PC-3 (cell line): ENCODE measurements around the gene MCHR1. TPM values are rescaled to one million over a fixed set of nuclear protein-coding genes. Genes with fewer than 3 reads are reported as not detected.

Experiments
- ATAC-seq: fragments of 200-7000 bp; cut with Tn5 transposase; 2 replicates; pipeline ENCODE4 v1.9.1; 2020; ENCODE audit warnings: mild to moderate bottlenecking, moderate library complexity
- BruUV-seq: library from RNA; stranded (reverse); fragments of 400-500 nt; replicated peaks from 2 replicates; lab custom pipeline; 2021; lab: Mats Ljungman, UMichigan
- CTCF ChIA-PET: fragments of 300-600 bp; sonication (Branson Sonifier 250); formaldehyde crosslinking; loops from one replicate; lab custom pipeline; 2022; ENCODE audit warnings: antibody characterized with exemption; lab: Charles Lee
- POLR2A ChIA-PET: fragments of 300-600 bp; sonication (Branson Sonifier 250); formaldehyde crosslinking; loops from one replicate; lab custom pipeline; 2022; ENCODE audit warnings: antibody characterized with exemption; ENCODE audit not compliant: unreplicated experiment; lab: Charles Lee
- DNase-seq: peaks from one replicate; pipeline ENCODE4 v3.0.0-alpha.2; 2015
- H2AFZ ChIP-seq: fragments of 300-600 bp; sonication (generic); 2 replicates; pipeline ENCODE4 v1.6.0; 2016; ENCODE audit warnings: antibody characterized with exemption, low read length
- H3F3A ChIP-seq: fragments of 300-600 bp; sonication (generic); one replicate; pipeline ENCODE4 v1.6.0; 2017; ENCODE audit warnings: antibody characterized with exemption, low read length, control low read depth, mild to moderate bottlenecking; ENCODE audit not compliant: unreplicated experiment
- H3K27ac ChIP-seq: fragments of 300-600 bp; sonication (generic); 2 replicates; pipeline ENCODE4 v1.5.1; 2016; ENCODE audit warnings: mild to moderate bottlenecking, low read length
- H3K27me3 ChIP-seq: fragments of 300-600 bp; sonication (generic); 2 replicates; pipeline ENCODE4 v1.6.1; 2016; ENCODE audit warnings: low read length, mixed read lengths
- H3K36me3 ChIP-seq: fragments of 300-600 bp; sonication (generic); 2 replicates; pipeline ENCODE4 v1.6.1; 2016; ENCODE audit warnings: low read depth, mixed run types, low read length, mixed read lengths
- H3K4me1 ChIP-seq: fragments of 300-600 bp; sonication (generic); 2 replicates; pipeline ENCODE4 v1.5.1; 2016; ENCODE audit warnings: low read length; ENCODE audit not compliant: insufficient read depth
- H3K4me2 ChIP-seq: fragments of 300-600 bp; sonication (generic); 2 replicates; pipeline ENCODE4 v1.6.0; 2016; ENCODE audit warnings: low read length
- H3K4me3 ChIP-seq: fragments of 300-600 bp; sonication (generic); 2 replicates; pipeline ENCODE4 v1.5.1; 2016; ENCODE audit warnings: mild to moderate bottlenecking, low read length, mixed read lengths
- H3K79me2 ChIP-seq: fragments of 300-600 bp; sonication (generic); 2 replicates; pipeline ENCODE4 v1.6.1; 2017; ENCODE audit warnings: low read length, mixed read lengths
- H3K9ac ChIP-seq: fragments of 300-600 bp; sonication (generic); 2 replicates; pipeline ENCODE4 v1.6.0; 2016; ENCODE audit warnings: mild to moderate bottlenecking, low read length
- H3K9me2 ChIP-seq: fragments of 300-600 bp; sonication (generic); replicated peaks from 2 replicates; pipeline ENCODE4 v1.6.1; 2016; ENCODE audit warnings: mixed run types, low read length, mixed read lengths
- H3K9me3 ChIP-seq: fragments of 300-600 bp; sonication (generic); 2 replicates; pipeline ENCODE4 v1.6.1; 2016; ENCODE audit warnings: low read length, mixed read lengths
- H4K20me1 ChIP-seq: fragments of 300-600 bp; sonication (generic); 2 replicates; pipeline ENCODE4 v1.6.1; 2016; ENCODE audit warnings: low read length, mixed read lengths
- EZH2 ChIP-seq: fragments of 300-600 bp; sonication (generic); IDR thresholded peaks from one replicate; pipeline ENCODE4 v1.6.1; 2017; ENCODE audit warnings: antibody characterized with exemption, mild to moderate bottlenecking, low read length; ENCODE audit not compliant: unreplicated experiment
- EZH2phosphoT487 ChIP-seq: fragments of 300-600 bp; sonication (generic); IDR thresholded peaks from 2 replicates; pipeline ENCODE4 v1.6.1; 2018; ENCODE audit warnings: mild to moderate bottlenecking, antibody characterized with exemption, low read length, borderline replicate concordance
- intact Hi-C: fragments of 100-400 bp; cut with micrococcal nuclease; formaldehyde crosslinking; loops from 2 replicates; pipeline ENCODE4 v1.9.0; 2023
- total RNA-seq: library from RNA; depleted of rRNA; stranded (reverse); fragments of >200 nt; gene quantifications from 2 replicates; pipeline ENCODE4 v1.2.3, GENCODE V29; 2014
- TF ChIP-seq, protein P1 (sequence below): fragments of 300-600 bp; sonication (generic); conservative IDR thresholded peaks from 2 replicates; pipeline ENCODE4 v1.5.1; 2017; ENCODE audit warnings: antibody characterized with exemption, low read depth, mild to moderate bottlenecking, low read length

Gene MCHR1
- total RNA-seq, 1 experiment from 2014 or later, result not detected

DNA sequence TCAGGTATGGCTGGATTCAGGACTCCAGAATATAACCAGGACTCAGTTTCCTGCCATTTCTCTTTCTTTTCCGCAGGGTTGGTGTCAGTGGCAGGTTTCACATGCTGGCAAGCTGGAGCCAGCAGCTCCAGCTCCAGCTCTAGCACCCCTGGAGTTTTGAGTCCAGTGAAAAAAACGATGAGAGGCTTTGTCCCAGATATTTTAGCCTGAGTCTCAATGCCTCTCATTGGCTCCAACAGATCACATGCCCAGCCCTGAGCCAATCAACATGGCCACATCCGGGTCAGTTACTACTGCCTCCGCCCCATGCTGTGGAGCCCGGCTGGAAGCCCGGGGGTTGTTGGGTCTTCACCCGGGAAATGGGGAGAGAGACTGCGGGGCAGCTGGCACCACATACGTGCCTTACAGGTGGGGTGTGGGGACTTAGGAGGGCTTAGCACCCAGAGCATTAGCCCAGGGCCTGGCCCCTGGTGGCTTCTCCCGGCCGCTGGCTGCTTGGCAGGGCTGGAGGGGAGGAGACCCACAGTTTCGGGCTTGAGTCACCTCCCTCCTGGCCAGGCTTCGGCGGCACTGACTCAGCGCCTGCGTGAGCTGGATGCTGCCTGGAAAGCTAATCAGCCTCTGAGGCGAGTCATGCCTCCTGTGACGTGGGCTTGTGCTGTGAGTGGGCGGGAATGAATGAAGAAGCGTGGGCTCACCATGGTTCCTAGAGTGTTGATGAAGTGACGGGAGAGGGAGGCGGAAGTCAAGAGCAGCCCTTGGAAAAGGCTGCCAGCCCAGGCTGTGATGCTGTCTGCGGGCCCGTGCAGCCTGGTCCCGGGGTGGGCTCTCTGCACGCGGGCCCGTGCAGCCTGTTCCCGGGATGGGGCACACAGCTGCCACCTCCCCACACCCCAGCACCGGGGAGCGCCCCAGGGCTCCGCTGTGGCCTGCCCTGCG is 27.5 kb upstream of the MCHR1 start:
- peak overlapping the region; percentile 88 for H2AFZ ChIP-seq
- TF ChIP-seq EZH2, result no peak
- no peak for TF ChIP-seq EZH2phosphoT487
- TF ChIP-seq, protein P1, sequence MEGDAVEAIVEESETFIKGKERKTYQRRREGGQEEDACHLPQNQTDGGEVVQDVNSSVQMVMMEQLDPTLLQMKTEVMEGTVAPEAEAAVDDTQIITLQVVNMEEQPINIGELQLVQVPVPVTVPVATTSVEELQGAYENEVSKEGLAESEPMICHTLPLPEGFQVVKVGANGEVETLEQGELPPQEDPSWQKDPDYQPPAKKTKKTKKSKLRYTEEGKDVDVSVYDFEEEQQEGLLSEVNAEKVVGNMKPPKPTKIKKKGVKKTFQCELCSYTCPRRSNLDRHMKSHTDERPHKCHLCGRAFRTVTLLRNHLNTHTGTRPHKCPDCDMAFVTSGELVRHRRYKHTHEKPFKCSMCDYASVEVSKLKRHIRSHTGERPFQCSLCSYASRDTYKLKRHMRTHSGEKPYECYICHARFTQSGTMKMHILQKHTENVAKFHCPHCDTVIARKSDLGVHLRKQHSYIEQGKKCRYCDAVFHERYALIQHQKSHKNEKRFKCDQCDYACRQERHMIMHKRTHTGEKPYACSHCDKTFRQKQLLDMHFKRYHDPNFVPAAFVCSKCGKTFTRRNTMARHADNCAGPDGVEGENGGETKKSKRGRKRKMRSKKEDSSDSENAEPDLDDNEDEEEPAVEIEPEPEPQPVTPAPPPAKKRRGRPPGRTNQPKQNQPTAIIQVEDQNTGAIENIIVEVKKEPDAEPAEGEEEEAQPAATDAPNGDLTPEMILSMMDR, result no peak
- peak overlapping the region; percentile 90 for H3K4me2 ChIP-seq
- no peaks in the 10 kb centered on the region for H3F3A ChIP-seq
- peak overlapping the region; percentile 99 for H3K27ac ChIP-seq
- H3K36me3 ChIP-seq, result no peaks in the 10 kb centered on the region
- peak; percentile 95 for ATAC-seq
- intact Hi-C loops, result no loop called here
- POLR2A ChIA-PET, result interaction anchor here (0.6 to 0.7 kb wide), 6 partner anchors 61 to 219 kb away, joined by 3 to 8 read pairs (median 4); no protein-coding TSS in a partner anchor
- H3K79me2 ChIP-seq, result no peaks in the 10 kb centered on the region
- H3K4me1 ChIP-seq, result peaks cover 21% of the 10 kb centered on the region
- H3K27me3 ChIP-seq, result no peaks in the 10 kb centered on the region
- no peaks in the 10 kb centered on the region for H4K20me1 ChIP-seq
- CTCF ChIA-PET, result interaction anchor here (0.5 to 0.7 kb wide), 4 partner anchors 15 to 234 kb away, joined by 3 to 4 read pairs (median 4); partner anchors contain the start of gene MRTFA
- no peaks in the 10 kb centered on the region for H3K9me2 ChIP-seq
- peak overlapping the region; percentile 76 for H3K4me3 ChIP-seq
- no peaks in the 10 kb centered on the region for H3K9me3 ChIP-seq
- TSS peak; percentile 81 for BruUV-seq
- peak; percentile 96 for DNase-seq
- H3K9ac ChIP-seq, result peak overlapping the region; percentile 98

DNA sequence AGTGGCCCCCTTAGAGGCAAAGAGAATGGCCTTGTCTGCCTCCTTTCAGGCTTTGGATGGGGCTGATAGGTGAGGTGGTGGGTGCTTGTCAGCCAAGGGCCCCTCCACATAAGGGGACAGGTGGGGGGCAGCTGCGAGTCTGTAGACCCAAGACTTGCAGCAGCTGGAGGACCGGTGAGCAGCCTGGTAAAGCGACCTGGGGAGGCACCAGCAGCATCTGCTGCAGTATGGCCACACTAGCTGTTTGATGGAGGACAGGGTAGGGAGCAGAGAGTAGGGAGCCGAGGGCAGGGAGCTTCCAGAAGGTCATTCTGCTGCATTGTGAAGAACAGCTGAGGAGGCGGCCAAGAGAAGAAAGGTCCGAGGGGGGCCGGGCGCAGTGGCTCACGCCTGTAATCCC is 25.9 kb upstream of the MCHR1 start:
- H3K9me2 ChIP-seq, result no peaks in the 10 kb centered on the region
- no peak overlapping the region for H3K9ac ChIP-seq
- H3F3A ChIP-seq, result no peaks in the 10 kb centered on the region
- intact Hi-C loops, result no loop called here
- ChIA-PET POLR2A (no interaction called here), CTCF (no interaction called here)
- ATAC-seq (no peak), DNase-seq (no peak)
- H3K4me3 ChIP-seq, result no peak overlapping the region
- H2AFZ ChIP-seq, result no peak overlapping the region
- no peaks in the 10 kb centered on the region for H3K79me2 ChIP-seq
- peaks cover 21% of the 10 kb centered on the region for H3K4me1 ChIP-seq
- H3K27ac ChIP-seq, result 0 out of 2 replicates have a peak overlapping the region, but pooled peaks have one; percentile 99
- TF ChIP-seq EZH2, result no peak
- no peak for TF ChIP-seq EZH2phosphoT487
- TF ChIP-seq, protein P1, result no peak
- no peaks in the 10 kb centered on the region for H3K27me3 ChIP-seq
- no peaks in the 10 kb centered on the region for H4K20me1 ChIP-seq
- no peaks in the 10 kb centered on the region for H3K36me3 ChIP-seq
- H3K9me3 ChIP-seq, result no peaks in the 10 kb centered on the region
- BruUV-seq, result no TSS peak
- H3K4me2 ChIP-seq, result no peak overlapping the region
